GM21825 (cell line): ENCODE results near the gene ZP1.
"Not testable (repeated sequence)": the region's sequence is repeated elsewhere in the genome, so short reads cannot be mapped to it uniquely, and the experiment has no call there.

Source experiments
- ATAC-seq: cut with Tn5 transposase; IDR thresholded peaks from one replicate; pipeline ENCODE4 v1.9.1; 2021; ENCODE audit warnings: mild to moderate bottlenecking, moderate library complexity; ENCODE audit not compliant: unreplicated experiment

Gene ZP1

DNA sequence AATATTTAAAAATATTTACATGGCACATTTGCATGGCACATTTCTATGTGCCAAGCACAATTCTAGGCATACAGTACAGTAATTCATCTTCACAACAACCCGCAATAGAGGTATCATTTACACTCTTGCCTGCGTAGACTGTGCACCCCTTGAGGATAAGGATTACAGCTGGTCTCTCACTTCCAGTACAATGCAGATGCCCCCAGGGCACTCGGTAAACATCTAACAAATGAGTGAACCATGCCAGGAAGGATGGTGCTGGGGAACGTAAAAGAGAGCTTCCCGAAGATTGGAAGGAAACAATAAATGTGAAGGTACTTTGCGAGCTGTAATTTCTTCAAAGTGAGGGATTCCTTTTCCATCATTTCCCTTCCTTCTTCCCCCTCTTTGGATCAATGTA lies 37.7 kb downstream of the ZP1 start:
- no peak for ATAC-seq

DNA sequence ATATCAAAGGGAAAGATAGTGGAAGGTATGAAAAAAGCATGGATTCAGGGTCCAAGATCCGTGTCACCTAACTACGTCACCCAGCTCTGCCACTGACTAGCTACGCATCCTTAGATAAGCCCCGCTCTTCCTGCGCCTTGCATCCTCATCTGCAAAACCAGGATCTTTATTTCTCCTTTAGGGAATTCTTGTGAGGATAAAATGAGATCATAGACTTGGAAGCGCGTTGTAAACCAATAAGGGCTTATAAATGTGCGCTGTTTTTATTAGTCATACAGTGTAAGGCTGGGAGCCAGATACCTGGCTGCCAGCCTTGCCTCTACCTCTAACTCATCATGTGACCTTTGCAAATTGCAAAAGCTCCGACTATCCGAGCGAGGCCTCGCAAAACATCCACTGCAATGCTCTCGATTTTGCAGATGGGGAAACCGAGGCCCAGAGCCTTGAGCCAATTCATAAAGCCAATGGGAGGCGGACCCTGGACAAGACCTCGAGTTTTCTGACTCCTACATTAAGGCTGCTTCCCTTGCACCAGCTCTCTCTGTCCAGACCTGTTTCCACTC lies 38.3 kb downstream of the ZP1 start:
- ATAC-seq, result no peak

DNA sequence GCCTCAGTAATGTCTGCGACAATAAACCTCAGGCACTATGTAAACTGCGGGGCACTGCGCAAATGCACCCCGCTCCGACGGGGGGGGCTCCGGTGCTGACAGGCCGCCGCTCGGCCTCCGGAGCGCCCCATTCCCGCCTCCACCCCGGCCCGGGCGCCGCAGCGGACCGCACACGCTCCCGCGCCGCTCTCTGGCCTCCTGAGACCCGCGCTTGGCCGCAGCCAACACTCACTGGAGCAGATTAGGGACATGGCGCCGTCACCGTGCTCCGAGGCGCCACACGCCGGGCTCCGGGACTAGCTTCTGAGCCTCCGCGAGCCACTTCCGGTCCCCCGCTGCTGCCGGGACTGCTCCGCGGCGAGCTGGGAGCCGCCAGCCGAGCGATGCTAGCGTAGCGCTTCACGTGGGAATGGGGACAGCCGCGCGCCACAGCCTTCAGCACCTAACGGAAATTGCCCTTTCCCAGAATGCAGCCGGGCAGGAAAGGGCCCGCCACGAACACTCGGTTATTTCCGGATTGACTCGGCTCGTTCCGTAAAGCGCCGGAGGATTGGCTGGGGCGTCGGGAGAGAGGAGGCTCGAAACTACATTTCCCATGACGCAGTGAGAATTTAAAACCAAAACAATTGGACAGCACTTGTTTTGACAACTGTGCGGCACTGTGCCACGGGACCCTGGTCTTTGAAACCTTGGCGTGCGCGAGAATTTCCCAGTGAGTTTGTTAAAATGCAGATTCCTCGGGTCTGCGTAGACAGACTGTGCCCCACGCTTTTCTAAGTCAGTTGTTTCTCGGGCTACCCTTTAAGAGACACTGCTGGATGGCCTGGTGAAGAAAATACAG lies 39.0 kb downstream of the ZP1 start, which contains the start of gene PRPF19:
Gene PRPF19 (minus strand): TSS at position 454 of the 841 bp plus-strand sequence. CDS start 203 bp downstream, at position 251.
- peak; percentile 82 for ATAC-seq

DNA sequence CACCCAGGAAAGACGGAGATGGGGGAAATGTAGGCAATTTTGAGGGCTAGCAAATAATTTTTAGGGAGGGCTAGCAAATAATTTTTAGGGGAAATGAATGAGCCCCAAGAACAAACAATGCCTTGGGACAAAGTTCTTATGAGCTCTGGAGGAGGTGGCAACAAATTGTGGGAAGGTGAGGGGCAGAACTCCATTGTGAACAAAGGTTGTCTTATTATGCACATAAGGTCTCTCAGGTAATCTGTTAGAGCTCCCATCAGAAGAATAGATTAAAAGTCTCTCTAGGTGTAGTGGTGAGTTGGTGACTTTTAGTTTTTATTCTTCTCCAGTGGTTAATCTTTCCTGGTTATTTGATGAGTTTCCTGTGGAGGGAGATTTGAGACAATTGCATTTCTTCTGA lies 41.5 kb downstream of the ZP1 start:
- no peak for ATAC-seq

DNA sequence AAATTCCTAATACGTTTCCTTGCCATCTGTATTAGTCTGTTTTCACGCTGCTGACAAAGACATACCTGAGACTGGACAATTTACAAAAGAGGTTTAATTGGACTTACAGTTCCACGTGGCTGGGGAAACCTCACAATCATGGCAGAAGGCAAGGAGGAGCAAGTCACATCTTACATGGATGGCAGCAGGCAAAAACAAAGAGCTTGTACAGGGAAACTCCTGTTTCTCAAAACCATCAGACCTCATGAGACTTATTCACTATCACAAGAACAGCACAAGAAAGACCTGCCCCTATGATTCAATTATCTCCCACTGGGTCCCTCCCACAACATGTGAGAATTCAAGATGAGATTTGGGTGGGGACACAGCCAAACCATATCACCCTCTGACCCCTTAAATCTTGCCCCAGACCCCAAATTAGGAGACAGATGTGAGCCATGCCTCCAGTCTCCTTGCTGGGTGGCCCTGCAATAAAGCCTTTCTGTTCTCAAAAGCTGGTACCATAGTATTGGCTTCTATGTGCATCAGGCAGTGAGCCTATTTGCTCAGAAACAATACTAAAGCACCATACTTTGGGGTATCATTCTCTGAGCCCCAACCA lies 42.4 kb downstream of the ZP1 start:
- not testable (repeated sequence) for ATAC-seq

DNA sequence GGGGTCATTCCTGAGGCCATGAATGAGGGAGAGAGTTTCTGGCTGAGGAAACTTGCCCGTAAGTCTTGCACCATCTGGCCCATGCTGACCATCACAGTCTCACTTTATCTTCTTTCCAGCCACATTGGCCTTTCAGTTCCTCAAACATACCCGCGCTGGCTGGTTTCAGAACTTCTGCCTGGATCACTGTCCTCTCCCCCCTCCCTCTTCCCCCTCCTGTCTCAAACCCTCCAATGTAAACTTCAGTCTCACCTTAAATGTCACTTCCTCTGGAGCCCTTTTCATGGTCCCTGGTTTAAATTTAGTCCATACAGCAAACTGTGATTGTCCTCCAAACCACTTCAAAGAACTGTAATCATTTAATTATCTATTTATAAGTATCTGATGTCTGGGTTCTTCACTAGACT lies 42.9 kb downstream of the ZP1 start:
- ATAC-seq, result peak; percentile 29

DNA sequence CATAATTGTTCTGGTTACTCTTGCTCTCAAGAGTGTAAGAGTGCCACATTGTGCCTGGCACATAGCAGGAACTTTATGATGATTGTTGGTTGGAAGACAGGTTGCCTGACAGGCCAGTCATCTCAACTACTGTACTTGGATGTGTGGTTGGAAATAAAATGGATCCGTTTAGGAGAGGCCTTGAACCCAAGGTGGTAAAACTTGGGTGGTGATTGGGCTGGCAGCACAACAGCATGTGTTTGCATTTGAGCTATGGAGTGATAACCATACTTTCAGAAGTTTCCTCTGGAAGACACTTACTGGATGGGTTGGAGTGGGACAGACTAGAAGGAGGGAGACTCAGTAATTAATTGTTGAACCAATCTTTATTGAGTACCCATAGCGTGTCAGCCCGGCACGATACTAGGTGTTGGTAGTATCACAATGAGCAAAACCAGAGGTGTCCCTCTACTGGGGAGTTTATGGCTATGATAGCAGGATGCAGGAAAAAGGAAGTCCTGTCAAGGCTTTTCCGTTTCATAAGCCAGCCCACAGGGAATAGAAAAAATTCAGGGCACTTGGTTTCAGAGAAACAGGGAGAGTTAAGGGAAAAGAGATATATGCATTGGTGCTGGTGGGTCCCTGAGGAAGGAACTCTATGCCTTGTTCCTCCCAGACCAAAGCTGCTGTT lies 43.5 kb downstream of the ZP1 start:
- no peak for ATAC-seq

DNA sequence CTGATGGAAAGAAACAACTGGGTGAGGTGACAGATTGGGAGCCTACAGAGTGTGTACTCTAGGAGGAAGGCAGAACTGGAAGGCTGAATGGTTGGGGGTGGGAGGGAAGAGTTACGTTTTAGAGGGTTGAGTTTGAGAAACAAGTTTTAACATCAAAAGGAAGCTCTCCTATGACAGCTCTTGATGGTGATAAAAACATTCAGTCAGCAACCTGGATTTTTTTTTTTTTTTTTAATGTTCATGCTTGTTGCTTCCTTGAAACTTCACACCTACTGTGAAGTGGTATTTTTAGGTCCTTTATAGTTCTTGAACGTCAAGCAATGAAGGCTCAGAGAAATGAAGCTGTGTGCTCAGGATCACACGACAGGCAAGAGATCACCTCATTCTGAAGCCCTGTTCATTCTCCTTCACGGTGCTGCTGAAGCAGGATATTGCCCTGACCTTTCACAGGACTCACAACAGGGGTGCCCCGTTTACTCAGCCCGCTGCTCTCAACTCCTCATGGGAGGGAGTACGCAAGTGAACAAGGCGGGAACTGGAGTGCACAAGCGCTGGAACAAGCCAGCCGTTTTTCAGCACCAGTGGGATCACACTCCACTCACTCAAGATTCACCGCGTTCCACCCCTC lies 45.0 kb downstream of the ZP1 start:
- ATAC-seq, result no peak

DNA sequence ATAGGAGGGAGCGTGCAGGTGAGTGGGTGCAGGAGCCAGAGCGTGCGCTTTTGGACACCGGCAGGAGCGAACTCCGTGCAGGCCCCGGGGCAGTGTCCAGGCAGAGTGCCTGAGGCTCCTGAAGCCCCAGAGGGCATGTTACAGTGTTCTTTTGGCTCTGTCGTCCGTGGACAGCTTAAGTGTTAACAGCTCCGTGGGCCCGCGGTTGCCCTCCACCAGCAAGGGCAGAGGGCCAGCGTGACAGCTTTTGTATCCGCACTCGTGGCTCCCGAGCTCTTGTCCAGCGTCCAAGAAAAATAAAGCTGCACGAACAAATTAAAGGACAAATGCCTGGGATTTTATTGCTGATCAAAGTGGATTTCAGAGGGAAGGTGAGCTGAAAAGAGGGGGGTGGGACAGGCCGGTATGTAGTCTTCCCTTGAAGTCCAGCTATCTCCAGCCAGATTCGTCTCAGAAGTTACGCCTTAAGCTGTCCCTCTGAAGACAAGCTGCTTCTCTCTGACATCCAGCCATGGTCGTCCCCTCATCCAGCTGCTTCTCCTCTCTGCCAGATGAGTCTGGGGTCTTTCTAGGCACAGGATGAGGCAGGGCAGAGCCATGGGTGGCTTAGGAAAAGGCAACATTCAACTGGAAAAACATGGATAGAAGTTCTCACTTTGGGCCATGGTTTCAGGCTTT lies 45.6 kb downstream of the ZP1 start:
- no peak for ATAC-seq

DNA sequence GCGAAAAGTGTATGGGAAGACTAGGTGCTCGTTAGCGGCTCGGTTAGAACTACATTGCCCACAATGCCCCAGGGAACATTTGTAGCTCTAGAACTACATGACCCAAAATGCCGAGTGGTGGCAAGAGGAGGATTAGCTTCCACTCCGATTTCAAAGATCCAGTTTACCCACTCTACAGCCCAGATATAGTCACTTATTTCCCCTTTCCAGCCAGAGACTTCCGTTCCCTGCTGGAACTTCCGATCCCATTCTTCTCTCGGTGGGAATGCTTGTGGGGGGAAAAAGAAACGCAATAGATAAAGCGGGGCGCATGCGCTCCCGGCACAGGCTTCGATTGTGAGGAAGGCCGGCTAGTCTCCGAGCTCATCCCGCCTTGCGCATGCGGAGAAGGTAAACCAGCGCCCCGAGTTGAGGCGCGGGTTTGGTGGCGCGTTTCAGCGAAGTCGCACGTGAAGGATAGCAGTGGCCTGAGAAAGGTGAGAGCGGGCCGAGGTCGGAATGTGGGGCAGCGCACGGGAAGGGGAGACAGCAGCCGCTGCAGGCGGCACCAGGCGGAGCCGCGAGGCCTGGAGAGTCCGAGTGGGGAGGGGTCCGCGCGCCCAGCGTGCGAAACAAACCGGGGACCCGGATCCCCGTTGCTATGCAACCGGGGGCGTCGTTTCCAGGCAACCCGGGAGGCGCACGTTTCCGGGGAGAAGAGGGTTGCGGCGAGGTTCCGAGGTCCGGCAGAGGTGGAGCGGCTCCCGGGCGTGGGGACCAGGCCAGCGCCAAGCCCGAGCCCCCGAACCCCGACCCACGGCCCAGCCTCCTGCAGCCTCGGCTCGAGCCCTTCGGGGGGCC lies 46.7 kb downstream of the ZP1 start, which contains the start of gene TMEM109:
Gene TMEM109 (plus strand): TSS at position 366 of the 840 bp plus-strand sequence. CDS start 5,536 bp downstream, outside the sequence.
- ATAC-seq, result peak; percentile 35

DNA sequence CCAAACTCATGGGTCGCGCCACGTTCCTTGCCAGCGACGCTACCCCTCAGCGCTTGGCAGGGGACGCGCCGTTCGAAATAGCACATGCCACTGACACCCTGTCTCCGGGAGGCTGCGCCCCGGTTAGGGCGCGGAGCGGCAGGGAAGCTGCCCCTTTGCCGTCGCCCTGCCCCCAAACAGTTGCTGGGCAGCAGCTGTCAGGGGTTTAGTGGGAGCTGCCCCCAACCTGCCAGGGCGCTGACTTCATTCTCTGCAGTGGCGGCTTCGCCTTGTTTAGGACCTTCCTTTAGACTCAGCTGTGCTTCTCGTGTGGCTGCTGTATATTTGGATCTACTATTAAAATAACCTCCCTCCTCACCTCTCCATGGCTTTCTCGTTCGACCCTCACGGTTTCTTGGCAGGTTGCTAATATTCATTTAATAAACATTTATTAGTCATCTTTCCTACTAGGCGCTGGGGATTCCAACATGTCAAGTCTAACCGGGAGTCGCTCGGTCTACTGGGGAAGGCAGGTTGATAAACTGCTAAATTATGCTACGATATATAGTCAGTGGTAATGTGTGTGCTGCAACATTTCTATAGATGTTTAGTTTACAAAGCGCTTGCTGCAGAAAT lies 47.4 kb downstream of the ZP1 start:
- peak; percentile 3 for ATAC-seq

DNA sequence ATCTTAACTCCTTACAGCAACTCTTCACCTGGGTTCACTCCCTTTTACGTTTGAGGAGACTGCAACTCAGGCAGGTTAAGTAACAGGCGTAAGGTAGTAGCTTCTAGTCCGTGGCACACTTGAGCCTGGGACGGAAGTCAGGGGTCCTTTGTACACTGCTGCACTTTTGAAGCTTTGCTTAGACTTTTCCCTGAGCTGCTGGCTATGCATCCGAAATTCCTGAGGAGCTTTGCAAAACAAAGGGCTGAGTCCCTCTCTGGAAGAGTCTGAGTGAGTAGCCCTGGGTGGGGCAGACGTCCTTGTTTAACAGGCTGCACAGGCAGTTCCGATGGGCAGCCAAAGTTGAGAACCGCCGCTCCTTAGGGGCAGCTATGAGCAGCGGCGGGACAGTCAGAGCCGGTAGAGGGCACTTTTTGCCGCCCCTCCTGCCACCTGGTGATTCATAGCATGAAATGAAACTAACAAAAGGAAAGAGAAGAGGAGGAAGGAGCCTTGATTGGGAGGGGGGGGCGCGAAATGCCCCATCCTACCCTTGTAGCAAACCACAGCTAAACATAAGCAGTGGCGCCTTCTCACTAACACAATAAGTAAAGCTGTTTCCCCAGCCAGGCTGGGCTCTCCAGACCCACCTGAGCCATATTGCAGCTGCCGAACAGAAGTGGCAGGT lies 48.0 kb downstream of the ZP1 start:
- peak; percentile 49 for ATAC-seq

DNA sequence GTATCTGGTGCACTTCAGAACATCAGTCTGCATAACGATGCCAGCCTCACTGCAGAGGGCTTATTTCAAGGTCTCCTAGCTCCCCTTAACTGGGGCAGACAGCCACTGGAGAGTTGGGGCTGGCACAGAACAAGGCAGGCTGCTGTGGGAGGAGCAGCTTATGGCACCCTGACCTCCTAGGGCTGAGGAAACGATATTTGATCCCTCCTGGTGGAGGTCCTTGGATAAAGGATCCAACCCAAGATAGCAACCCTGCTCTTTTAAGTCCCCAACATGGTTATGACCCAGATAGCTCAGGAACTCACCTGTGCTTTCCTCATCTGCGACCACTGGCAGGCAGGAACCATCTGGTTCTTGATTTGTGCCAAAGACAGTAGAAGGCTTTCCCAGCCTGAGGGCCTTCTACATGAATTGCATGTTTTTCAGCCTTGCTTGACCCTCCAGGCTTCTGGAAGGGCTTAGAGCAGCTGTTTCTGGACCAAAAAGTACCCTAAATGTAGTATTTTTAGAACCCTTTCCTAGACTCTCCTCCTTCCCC lies 49.4 kb downstream of the ZP1 start:
- no peak for ATAC-seq

DNA sequence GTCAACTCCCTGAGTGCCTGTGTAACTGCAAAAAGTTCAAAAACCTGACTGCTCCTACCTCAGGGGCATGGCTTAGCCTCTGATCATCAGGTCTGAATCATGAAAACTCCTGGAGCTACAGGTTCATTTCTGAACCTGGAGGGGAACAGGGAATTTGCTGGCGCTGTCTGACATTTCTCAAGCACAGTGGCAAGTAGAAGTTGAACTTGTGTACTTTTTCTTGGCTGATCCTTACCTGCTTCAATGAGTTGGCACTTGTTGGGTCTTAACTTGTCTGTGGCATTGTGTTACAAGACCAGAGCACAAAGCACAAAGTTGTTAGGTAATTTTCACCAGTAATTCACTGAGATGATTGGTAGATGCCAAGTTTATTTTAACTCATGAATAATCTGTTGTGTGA lies 49.9 kb downstream of the ZP1 start:
- no peak for ATAC-seq

DNA sequence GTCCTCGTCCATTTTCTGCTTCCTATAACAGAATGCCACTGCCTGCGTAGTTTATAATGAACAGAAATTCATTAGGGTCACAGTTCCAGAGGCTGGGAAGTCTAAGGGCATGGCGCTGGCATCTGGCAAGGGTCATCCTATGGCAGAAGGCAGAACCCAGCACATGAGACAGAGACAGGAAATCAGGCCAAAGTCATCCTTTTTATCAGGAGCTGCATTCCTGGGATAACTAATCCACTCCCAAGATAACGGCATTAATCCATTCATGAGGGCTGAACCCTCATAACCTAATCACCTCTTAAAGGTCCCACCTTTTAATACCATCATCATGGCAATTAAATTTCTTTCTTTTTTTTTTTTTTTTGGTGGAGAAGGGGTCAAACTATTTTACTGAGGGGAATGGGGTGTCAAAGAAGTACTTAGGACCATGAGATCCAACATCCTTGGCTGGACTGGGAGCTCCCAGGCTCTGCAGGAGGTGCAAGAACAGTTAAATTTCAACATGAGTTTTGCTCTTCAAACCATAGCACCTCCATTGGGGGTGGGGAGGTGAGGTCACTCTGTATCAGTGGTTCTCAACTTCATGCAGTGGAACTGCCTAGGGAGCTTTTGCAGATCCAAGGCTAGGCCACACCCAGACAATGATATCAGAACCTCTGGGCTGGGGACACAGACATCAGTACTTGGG lies 51.1 kb downstream of the ZP1 start:
- ATAC-seq, result no peak

DNA sequence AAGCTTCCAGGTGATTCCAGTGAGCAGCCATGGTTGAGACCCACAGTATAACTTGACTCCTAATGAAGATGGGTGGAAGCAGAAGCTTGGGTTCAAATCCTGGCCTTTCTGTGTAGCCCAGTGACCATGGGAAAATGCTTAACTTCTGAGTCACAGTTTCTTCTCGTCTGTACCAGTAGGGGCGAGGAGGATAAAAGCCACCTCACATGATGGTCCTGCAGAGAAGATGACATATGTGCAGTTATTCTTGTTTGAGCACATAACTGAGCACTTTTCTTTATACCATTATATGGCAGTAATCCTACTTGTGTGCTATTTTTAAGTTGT lies 51.6 kb downstream of the ZP1 start:
- no peak for ATAC-seq

DNA sequence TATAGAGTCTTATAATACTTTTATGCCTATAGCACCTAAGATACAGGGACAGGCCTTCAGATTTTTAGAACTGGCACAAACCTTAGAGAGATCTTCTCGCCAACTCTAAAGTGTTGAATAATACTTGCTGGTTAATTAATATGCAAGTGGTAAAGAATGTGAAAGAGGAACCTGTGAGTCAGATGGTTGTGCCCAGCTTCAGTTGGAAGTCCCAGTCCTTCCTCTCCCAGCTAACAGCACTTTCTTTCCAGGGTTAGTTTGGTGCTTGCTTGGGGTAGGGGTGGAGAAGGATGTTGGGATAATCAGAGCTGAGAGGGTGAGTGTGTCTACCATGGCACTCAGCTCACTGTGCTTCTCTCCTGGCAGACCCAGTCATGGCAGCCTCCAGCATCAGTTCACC lies 52.0 kb downstream of the ZP1 start:
- ATAC-seq, result no peak

DNA sequence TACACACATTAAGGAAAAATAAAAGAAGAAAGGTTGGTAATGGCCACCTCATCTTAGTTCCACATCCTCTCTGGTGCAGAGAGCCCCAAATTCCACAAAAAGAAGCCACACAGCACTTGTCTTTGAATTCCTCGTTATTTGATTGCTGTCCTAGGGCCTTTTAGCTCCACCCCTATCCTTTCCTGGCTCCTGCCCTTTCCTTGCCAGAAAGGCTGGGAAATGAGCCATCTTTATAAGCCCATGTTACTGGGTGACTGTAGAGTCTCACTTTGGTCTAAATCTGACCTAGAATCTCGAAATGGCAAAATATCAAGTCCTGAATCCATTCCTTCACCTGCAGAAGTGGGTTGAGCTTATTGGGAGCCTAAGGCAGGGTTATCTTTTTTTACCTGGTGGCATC lies 52.6 kb downstream of the ZP1 start:
- ATAC-seq, result no peak
